ENCODE results near the gene INTS3.
A peak's percentile ranks its signal among the peaks of the same experiment; 100 is the strongest.
"Not testable (repeated sequence)": the region's sequence is repeated elsewhere in the genome, so short reads cannot be mapped to it uniquely, and the experiment has no call there.

INTS3 gene

DNA sequence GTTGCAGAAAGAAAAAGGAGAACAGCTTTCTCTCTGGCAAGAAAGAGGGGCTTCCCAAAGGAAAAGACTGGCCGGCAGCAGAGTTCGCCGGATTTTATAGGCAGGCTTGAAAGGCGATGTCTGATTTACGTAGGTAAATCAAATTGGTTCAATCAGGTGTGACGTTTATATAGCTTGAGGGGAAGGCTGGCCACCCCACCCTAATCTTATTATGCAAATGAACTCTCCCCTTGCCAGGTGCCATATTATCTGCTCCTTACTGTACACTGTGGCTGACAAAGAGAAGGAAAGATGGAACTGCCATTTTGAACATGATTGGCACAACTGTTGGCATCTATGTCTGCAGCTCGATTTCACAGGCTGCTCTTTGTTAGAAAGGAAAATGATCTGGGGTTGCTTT, 16.8 kb upstream of the INTS3 start:
- DNase-seq, result no peak

DNA sequence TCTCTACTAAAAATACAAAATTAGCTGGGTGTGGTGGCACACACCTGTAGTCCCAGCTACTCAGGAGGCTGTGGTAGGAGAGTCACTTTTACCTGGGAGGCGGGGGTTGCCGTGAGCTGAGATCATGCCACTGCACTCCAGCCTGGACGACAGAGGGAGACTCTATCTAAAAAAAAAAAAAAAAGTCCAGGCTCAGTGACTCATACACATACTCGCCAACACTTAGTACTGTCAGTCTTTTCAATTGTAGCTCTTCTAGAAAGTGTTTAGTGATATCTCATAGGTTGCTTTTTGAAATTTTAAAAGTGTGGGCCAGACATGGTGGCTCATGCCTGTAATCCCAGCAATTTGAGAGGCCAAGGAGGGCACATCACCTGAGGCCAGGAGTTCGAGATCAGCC, 11.6 kb upstream of the INTS3 start:
- DNase-seq, result not testable (repeated sequence)

DNA sequence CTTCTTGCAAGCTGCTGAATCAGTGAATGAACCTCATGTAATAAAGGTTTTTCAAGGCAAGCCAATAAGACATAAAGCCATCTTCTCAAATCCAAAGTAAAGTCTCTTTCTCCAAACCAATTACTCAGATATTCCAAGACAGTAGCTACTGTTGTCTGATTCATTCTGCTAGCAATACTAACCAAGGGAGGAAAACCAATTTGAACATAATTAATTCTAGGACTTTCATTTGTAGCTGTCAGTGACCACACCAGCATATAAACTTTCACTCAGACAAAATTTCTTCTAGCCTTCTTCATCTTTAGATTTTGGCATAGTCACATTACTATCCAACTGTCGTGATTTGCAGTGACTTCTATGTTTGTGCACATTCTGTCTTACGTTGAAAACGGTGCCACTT, 10.5 kb upstream of the INTS3 start:
- no peak for DNase-seq

DNA sequence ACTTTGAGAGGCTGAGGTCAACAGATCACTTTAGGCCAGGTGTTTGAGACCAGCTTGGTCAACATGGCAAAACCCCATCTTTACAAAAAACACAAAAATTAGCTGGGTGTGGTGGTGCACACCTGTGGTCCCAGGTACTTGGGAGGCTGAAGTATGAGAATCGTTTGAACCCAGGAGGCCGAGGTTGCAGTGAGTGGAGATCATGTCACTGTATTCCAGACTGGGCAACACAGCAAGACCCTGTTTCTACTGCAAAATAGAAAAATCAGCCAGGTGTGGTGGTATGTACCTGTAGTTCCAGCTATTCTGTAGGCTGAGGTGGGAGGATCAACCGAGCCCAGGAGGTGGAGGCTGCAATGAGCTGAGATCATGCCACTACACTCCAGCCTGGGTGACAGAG, 4.2 kb upstream of the INTS3 start:
- no peak for DNase-seq

DNA sequence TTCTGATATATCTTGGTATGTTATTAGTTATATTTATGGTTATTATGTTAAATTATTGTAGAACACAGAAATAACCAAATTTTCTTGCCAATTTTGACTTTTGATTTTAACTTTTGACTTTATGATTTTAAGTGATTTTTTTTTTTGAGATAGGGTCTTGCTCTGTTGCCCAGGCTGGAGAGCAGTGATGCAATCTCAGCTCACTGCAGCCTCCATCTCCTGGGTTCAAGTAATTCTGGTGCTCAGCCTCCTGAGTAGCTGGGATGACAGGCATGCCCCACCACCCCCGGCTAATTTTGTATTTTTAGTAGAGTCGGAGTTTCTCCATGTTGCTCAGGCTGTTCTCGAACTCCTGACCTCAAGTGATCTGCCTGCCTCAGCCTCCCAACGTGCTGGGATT, 3.2 kb upstream of the INTS3 start:
- not testable (repeated sequence) for DNase-seq

DNA sequence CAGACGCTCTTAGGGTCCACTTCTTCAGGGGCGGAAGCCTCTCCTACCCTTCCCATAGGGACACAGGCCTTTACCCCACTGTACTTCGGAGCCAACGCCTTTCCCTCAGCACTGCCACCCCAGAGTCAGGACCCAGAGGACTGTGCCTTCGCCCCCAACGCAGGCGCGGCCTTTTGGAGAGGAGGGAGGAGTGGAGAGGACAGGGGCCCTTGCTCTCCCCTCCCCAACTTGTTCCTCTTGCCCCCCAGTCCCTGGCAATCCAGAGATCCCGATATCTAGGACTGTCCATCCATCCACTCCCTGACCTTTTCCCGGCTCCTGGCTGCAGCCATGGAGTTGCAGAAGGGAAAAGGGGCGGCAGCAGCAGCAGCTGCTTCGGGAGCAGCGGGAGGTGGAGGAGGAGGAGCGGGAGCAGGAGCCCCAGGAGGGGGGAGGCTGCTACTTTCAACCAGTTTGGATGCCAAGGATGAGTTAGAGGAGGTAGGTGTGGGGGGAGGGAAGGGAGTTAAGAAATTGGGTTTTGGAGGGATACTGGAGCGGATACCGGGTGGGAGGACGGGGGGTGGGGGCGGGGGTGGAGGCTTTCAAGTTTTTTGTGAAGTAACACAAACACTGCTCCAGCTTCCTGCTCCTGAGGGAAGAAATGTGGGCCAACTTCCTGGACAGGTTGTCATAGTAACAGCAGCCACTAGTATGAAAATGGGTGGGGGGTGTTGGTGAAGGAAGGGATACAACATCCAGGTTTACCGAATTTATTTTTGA, 636 bp downstream of the INTS3 start:
- DNase-seq, result peak; percentile 2 to 35

DNA sequence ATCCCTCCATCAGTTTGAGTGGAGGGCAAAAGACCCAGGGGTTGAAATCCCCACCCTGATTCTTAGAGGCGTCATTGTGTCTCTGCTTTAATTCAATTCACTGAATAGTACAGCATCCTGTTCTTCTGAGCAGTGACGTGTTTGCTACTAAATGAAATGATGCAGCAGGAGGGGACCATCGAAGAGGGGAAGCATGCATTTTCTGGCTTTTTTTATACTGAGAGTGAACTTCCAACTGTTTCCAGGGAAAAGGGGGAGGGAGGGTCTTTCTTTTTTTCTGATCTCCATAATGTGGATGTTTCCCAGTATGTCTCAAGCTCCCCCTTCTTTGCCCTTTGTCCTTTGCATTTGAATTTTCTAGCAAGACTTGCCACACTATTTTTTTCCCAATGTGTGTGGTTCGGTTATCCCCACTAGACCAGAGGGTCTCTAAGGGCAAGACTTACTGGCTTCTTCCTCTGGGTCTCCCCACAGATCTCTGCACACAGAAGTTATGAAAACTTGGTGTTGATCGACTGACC, 2.7 kb downstream of the INTS3 start:
- DNase-seq, result no peak

DNA sequence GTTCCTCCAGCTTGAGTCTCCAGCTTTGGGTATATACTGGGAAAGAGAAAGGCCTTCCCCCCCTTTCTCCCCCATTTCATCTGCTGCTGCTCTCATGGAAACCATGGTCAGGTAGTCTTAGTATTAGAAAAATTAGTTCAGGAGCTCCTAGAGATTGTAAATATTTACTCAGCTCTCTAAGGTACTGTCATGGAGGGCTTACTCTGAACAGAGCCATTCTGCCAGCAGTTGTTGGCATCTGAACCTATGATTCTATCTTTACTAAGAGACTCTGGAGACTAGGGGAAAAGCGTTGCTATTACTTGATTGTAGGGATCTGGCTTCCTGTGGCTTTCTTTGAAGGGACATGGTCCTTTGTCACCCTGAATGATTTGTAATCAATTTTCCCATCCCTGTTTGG, 6.1 kb downstream of the INTS3 start:
- no peak for DNase-seq

DNA sequence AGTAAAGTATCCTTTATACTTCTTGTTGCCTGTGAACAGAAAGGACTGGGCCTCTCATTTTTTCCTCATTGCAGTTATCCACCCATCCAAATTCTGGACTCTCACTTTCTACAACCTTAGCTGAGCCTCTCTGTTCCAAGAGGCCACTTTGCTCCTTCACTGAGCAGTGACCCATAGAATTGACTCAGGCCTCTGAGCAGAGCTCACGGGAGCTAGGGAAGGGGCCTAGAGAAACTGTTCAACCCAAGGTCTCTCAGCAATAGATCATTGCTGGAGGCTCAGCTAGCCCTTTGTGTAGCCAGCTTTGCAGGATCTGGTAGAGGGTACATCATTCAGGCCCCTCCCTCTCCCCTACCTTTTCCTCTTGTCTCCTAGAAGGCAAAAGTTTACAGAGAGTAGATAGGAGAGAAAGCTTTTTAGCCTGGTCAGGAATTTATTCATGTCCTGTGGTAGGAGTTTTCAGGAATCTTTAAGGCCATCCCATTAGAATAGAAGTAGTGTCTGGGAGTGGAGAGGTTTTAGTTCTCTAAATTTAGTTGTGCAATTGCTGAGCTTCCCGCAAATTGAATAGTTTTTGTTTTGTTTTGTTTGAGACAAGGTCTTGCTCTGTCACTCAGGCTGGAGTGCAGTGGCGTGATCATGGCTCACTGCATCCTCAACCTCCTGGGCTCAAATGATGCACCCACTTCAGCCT, 6.7 kb downstream of the INTS3 start:
- DNase-seq, result no peak

DNA sequence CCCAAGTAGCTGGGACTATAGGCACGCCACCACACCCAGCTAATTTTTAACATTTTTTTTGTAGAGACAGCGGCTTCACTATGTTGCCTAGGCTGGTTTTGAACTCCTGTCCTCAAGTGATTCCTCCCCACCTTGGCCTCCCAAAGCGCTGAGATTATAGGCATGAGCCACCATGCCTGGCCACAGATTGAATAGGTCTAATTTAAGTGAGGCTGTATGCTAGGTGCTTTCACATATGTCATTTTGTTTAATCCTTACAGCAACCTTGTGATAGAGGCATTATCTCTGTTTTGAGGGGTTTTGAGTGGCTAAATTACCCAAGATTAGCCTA, 7.2 kb downstream of the INTS3 start:
- DNase-seq, result peak; percentile 67 to 84

DNA sequence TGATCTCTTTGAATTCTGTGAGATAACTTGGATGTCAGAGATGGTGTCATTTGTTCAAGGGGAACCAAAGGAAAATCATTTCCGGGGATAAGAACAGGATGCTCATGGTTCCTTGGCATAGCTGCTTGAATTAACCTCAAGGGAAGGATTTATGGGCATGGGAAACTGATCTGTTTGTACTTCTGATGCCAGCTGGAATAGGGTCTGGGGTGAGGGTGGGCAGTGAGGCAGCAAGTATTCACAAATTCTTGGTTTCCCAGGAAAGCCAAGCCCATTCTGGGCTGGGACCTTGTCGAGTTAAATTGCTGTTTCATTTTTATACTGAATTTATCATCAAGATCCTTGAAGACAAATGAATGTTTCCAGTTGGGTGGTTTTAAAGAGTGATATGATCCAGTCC, 14.1 kb downstream of the INTS3 start:
- no peak for DNase-seq

DNA sequence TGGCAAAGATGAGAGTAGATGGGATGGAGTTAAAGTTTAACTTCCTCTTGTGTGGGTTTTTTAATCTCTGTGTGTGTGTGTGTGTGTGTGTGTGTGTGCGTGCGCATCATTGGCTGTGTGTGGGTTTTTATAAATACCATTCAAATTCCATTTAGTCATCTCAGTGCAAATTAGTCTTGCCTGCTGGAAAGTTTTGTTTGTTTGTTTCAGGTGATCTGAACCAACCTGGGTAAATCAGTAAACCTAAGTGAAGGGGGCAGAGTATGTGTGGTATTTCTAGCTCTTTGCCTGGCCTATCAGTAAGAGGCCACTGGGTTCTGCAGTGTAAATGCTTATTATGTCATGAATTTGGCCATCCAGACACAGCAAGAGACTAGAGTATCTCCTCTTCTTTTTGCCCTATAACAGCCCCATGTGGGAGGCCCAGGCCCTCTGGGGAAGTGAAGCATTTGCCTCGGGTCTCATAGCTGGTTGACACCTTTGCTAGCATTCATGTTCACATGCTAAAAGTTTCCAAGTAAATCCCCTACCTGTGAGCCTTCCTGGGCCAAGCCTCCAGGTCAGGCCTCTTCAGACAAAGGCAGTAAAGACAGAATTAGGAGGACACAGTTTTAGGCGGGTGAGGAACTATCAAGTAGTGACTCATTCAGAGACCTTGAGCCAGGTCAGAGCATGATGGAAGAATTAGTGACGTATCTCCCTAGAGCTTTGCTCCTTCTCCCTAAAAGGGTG, 14.7 kb downstream of the INTS3 start:
- DNase-seq, result no peak

DNA sequence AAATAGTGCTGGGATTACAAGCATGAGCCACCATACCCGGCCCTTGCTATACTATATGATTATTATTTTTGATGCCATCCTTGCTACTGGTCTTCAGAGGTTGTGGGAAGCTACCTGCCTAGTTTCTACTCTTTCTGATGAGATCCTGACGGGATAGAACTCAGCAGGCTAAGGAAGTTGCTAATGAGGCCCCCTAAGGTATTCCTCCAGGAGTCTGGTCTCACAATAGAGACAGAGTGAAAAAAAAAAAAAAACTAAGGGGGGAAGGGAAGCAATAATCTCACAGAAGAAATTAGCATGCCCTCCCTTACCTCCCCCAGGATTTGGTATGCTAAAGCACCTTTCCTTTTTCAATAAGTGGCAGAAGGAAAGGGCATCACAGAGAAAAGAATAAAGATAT, 17.6 kb downstream of the INTS3 start:
- DNase-seq, result no peak

DNA sequence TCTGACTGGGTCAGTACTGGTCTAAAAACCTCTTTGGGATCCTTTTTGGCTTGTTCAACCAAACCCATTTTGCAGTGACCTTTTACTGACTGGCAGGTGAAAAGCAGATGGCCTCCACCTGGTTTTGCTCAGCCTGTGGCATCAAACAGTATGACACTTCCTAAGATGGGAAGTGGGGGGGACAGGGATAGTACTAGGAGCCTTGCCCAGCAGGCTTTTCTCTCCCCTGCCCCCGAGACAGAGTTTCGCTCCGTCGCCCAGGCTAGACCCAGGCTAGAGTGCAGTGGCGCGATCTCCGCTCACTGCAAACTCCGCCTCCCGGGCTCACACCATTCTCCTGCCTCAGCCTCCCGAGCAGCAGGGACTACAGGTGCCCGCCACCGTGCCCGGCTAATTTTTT, 18.3 kb downstream of the INTS3 start:
- no peak for DNase-seq

DNA sequence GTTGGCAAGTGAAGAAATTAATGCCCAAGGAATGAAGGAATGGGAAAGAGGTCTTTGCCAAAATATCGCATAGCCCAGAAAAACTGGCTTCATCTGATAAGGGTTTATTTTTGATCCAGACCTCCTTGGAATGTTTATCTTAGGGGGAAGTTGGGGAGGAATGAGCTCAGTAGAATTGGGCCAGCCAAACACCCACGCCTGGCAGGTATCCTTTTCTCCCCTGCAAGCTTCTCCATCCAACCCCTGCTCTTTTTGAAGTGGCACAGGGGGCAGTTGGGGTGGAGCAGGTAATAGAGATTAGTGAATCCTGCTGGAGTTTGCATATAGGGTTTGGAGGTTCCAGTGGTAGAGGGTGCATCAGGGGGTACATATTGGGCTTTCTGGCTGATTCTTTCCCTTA, 21.1 kb downstream of the INTS3 start:
- DNase-seq, result no peak

DNA sequence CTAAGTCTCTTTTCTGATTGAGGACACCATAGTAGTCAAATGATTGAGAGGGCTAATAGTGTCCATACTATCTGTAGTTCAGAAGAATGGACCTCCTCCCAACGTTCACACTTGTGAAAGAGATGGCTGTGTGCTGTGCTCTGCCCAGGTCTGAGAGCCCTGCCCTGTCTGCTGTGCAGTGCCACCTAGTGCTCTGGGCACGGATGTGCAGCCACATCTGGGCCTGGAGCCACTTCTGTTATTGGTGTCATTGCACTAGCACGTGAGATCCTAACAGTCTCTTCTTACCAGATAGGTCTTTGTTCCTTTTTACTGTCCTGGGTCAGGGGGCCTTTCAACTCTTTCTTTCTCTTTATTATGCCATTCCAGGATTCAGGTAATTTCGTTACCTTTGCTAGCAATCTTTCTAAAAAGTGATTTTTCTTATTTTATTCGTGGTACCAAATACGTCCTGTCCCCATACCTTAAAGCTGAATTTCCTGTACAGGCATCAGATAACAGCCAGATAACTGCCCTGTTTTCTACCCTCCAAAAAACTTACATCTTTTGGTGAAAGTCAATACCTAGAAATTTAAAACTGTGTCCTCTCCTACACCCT, 21.7 kb downstream of the INTS3 start:
- peak; percentile 33 to 65 for DNase-seq

DNA sequence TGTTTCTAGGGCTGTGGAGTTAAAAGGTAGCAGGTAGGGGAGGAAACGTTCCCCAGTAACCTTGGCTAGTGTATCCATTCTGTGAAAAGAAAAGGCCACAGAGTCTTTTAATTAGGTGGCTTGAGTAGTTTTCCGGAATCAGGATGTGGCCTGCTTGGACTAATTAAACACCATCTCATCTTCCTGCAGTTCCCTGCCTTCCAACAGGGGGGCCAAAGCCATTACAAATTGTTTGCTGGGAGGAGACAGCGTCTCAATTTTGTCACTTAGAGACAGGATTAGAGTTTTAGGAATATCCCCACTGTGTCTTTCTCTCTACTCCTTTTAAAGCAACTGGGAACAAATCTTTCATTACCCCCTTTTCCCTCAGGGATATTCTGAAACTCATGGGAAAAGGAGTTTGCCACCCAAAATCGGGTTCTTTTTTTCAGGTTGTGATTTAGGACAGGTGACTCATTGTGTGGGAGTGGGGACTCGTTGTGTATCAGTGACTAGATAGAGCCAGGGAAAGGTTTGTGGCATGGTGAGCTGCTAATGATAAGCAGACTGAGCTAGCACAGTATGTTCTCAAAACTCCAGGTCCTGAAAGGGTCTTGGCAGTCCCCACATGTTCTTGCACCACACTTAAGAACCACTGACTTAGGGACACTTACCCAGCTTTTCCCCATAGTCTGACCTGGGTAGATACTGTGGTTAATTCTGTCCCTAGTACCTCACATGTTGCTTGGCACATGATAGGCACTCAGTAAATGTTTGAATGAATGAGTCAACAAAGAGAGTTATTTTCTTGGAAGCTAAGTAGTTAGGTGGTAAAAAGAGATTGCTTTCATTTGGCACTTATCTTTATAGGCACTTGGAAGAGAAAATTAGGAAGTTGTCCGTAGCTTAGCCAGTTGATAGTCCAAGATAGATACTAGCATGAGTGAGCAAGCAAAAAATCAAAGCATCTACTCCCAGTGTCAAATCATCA, 22.5 kb downstream of the INTS3 start:
- DNase-seq, result no peak

DNA sequence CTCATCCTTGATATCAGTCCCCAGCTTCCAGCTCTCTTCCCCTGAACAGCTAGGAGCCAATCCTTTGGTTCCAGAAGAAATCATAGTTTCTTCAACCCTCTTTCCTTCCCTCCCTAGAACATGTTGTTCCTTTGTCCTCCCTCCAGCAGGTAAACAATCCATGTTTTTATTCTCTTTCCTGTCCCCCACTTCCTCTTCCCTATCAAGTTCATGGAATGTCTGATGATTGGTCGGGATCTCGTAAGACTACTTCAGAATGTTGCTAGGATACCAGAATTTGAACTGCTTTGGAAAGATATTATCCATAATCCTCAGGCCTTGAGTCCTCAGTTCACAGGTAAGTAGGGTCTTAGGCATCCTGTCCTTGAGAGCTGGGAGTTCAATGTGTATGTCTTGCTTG, 24.2 kb downstream of the INTS3 start:
- no peak for DNase-seq

DNA sequence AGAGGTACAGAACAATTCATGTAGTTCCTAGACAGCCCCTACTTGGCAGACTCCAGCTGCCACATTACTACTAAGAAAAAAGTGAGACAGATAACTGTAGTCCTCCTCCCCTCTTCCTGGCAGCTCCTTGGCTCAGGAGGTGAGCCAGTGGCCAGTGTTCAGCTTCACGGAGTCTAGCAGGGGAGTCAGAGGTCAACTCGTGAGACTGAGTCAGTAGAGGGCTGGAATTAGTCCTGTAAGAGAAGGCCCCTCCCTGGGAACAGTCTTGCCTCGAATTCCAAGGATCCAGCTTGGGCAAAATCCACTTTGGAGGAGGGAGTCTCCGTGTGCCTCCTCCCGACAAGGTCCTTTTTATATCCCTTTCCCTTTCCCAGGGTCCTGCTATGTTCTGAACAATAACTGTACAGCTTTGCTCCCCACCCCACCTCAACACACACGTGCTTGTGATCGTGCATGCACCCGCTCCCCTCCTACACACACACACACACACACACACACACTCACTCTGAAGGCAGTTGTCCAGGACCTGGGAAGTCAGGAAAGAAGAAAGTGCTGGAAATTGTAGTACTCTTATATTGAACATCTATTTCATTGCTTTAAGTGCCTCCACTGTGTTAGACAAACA, 24.8 kb downstream of the INTS3 start:
- DNase-seq, result no peak

DNA sequence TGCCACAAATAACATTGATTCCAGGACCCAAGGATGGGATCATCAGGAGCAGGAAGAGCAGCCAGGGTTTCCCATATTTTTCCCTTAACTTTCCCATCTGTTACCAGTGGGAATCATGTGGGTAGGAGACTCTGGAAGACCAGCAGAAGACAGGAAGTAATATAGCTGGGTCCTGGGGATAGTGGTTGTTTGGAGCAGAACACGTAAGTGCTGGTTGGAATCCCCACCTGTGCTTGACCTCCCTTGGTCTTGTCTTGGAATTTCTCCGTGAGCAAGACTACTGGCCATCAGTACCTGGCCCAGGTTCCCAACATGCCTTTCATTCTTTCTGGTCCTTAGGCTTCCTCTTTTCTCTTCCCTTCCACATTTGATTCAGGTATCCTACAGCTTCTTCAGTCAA, 26.4 kb downstream of the INTS3 start:
- DNase-seq, result no peak

DNA sequence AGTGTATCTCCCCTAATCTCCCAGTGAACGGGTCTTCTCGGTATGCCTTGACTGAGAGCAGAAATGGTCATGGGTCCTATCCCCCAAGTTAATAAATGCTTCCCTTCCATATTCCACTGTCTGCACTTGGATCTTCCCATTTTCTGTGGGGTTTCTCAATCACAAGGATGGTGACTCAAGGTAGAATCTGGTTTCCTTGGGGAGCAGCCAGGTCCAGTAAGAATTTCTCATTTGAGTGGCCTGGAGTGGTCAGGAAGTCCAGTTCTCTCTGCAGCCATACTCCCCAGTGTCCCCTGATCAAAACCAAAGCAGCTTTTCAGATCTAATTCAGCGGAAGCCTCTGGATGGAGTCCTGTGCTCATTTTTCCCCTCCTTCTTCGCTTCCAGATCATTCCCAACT, 32.6 kb downstream of the INTS3 start:
- no peak for DNase-seq
